NCI-H345 treated with DMSO at 0.1 percent for 48 hours (cell line): Measurements from ENCODE around the gene SNCA.

ENCODE experiments used
- DNase-seq: peaks from one replicate; lab custom pipeline; 2025; ENCODE audit not compliant: unreplicated experiment; lab: John Stamatoyannopoulos, UW

The SNCA gene

GRCh38 chr4:89820010-89820409, 17.0 kb downstream of the SNCA start:
- no peak for DNase-seq

- no peak for DNase-seq
These were observed 22.6 kb downstream of the SNCA start for GRCh38 chr4:89814362-89814761.

GRCh38 chr4:89813197-89813596, 23.8 kb downstream of the SNCA start:
- DNase-seq: no peak

- no peak for DNase-seq
These were observed 29.4 kb downstream of the SNCA start for GRCh38 chr4:89807441-89808140.

- DNase-seq: no peak
These were observed 31.7 kb downstream of the SNCA start for GRCh38 chr4:89805297-89805696.

GRCh38 chr4:89803915-89804314, 33.0 kb downstream of the SNCA start:
- DNase-seq: no peak

GRCh38 chr4:89803036-89803435, 33.9 kb downstream of the SNCA start:
- DNase-seq: no peak

GRCh38 chr4:89800527-89801103, 36.3 kb downstream of the SNCA start:
- DNase-seq: no peak

GRCh38 chr4:89800012-89800516, 36.9 kb downstream of the SNCA start:
- no peak for DNase-seq

GRCh38 chr4:89799071-89799470, 37.9 kb downstream of the SNCA start:
- no peak for DNase-seq

GRCh38 chr4:89797117-89797516, 39.8 kb downstream of the SNCA start:
- no peak for DNase-seq

GRCh38 chr4:89788206-89789072, 48.5 kb downstream of the SNCA start:
- DNase-seq: no peak

- no peak for DNase-seq
These were observed 52.2 kb downstream of the SNCA start for GRCh38 chr4:89784686-89785231.

- DNase-seq: no peak
These were observed 55.6 kb downstream of the SNCA start for GRCh38 chr4:89781321-89781720.

- DNase-seq: no peak
These were observed 63.2 kb downstream of the SNCA start for GRCh38 chr4:89773805-89774204.

- no peak for DNase-seq
These were observed 67.1 kb downstream of the SNCA start for GRCh38 chr4:89769856-89770255.

- DNase-seq: no peak
These were observed 69.0 kb downstream of the SNCA start for GRCh38 chr4:89767924-89768323.

GRCh38 chr4:89765966-89766365, 71.0 kb downstream of the SNCA start:
- DNase-seq: no peak

- no peak for DNase-seq
These were observed 71.4 kb downstream of the SNCA start for GRCh38 chr4:89765528-89765927.

- DNase-seq: no peak
These were observed 74.7 kb downstream of the SNCA start for GRCh38 chr4:89762311-89762710.

GRCh38 chr4:89759426-89759825, 77.5 kb downstream of the SNCA start:
- DNase-seq: no peak
